Psoas muscle (tissue), 8 donors: ENCODE results near the gene CYP3A5. TPM values are rescaled to one million over a fixed set of nuclear protein-coding genes. Genes with fewer than 3 reads are reported as not detected.

ENCODE experiments used
- ATAC-seq, 4 donors: fragments of 200-7000 bp; cut with Tn5 transposase; one replicate each; pipeline ENCODE4 v1.9.1; 2020; ENCODE audit warnings: moderate library complexity in 3 of 4, mild to moderate bottlenecking in 2 of 4
- DNase-seq, 2 donors: peaks; one replicate each; pipeline ENCODE4 v3.0.0-alpha.2; 2020
- H3K27ac ChIP-seq: fragments of 200-600 bp; one replicate; pipeline ENCODE4 v1.8.0; 2022
- H3K27me3 ChIP-seq, 3 donors: fragments of 200-600 bp in 1 of 3; one replicate each; pipeline versions ENCODE4 v1.6.1 to v1.8.0; 2013 to 2022; ENCODE audit warnings: low read length in 2 of 3, mild to moderate bottlenecking in 2 of 3, moderate library complexity in 1 of 3; ENCODE audit not compliant: insufficient read depth in 3 of 3
- H3K36me3 ChIP-seq, 2 donors: fragments of 200-600 bp in 1 of 2; one replicate each; pipeline versions ENCODE4 v1.6.1 to v1.8.0; 2013 to 2022; ENCODE audit warnings: low read depth in 1 of 2, mild to moderate bottlenecking in 1 of 2, moderate library complexity in 1 of 2; ENCODE audit not compliant: insufficient read depth in 1 of 2
- H3K4me1 ChIP-seq: fragments of 200-600 bp; one replicate; pipeline ENCODE4 v1.8.0; 2022
- H3K4me3 ChIP-seq: fragments of 200-600 bp; one replicate; pipeline ENCODE4 v1.8.0; 2022; ENCODE audit warnings: mild to moderate bottlenecking
- H3K9me3 ChIP-seq: fragments of 200-600 bp; one replicate; pipeline ENCODE4 v1.8.0; 2022
- WGBS, 3 donors: extraction: QIAGEN DNeasy Blood & Tissue Kit; methylation state at CpG; one replicate each; pipeline versions ENCODE4 v1.1.6 to v1.1.7; 2013; 5-methylcytosine and 5-hydroxymethylcytosine counted together
- intact Hi-C, 2 donors: fragments of 100-400 bp; cut with DNase I; formaldehyde crosslinking; loops; one replicate each; pipeline versions ENCODE4 v1.11.0 to v1.14.2; 2022
- polyA plus RNA-seq, 3 donors: library from polyadenylated mRNA; stranded (reverse); fragments of 200-250 nt; gene quantifications; one replicate each; pipeline ENCODE4 v1.2.3, GENCODE V29; 2013
- total RNA-seq, 4 donors: library from RNA; stranded (reverse); fragmentation: NEBNext Ultra II Directional in 2 of 4; extraction: Animal tissue kit (Norgen Biotek cat#: 25700) in 2 of 4; gene quantifications; one replicate each; pipeline versions ENCODE4 v1.2.1 to v1.2.4, GENCODE V29; 2021 to 2023
- TF ChIP-seq, protein P1 (sequence below): fragments of 200-600 bp; IDR thresholded peaks from one replicate; pipeline ENCODE4 v1.8.0; 2022; ENCODE audit warnings: antibody characterized with exemption
- donor health status: healthy with polysubstance abuse.
- donor health status: DM: no; HTN: no; CAD: no; lungs with moderate emphysema.
- donor health status: Bipolar disorder and iron deficiency.
- donor health status: healthy.
- donor health status: DM: yes; HTN: yes; CAD: no.
- donor health status: DM: no; HTN: no; CAD: no.
- donor health status: DM: no; HTN: no; CAD: no.
- donor health status: DM: yes; HTN: yes; CAD: no.

CYP3A5 gene
- total and polyA plus RNA-seq, 7 donors = 0.12 to 2.4 (median 0.32) TPM

DNA sequence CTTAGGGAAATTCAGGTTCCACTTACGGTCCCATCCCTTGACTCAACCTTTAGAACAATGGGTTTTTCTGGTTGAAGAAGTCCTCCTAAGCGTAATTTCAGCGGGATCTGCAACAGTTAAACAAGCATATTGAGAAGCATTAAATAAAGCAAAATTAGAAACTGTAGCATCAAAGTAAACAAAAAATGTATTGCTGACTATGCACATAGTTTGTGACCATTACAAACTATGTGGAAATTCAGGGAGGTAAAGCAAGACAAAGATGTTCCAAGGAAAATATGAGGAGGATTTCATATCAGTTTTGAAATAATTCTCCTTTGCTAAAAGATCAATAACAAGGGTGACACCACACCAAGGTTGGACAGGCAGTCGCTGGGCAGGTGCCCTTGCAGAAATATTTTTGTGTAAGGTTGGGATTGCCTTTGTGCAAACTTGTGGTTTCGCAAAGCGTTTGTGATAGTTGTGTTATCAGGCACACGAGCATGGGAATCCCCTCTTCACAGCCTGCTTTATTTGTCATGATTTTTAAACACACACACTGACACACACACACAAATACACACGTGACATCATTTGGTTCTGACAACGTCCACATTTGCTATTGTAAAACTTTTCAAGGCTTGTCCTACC lies 5.4 kb upstream of the CYP3A5 start:
- Histone ChIP-seq H3K9me3 (no peaks in the 10 kb centered on the region), H3K27ac (no peak overlapping the region), H3K36me3 (no peaks in the 10 kb centered on the region), H3K27me3 (no peaks in the 10 kb centered on the region), H3K4me3 (no peak overlapping the region), H3K4me1 (no peaks in the 10 kb centered on the region)
- no peak for ATAC-seq
- TF ChIP-seq, protein P1, sequence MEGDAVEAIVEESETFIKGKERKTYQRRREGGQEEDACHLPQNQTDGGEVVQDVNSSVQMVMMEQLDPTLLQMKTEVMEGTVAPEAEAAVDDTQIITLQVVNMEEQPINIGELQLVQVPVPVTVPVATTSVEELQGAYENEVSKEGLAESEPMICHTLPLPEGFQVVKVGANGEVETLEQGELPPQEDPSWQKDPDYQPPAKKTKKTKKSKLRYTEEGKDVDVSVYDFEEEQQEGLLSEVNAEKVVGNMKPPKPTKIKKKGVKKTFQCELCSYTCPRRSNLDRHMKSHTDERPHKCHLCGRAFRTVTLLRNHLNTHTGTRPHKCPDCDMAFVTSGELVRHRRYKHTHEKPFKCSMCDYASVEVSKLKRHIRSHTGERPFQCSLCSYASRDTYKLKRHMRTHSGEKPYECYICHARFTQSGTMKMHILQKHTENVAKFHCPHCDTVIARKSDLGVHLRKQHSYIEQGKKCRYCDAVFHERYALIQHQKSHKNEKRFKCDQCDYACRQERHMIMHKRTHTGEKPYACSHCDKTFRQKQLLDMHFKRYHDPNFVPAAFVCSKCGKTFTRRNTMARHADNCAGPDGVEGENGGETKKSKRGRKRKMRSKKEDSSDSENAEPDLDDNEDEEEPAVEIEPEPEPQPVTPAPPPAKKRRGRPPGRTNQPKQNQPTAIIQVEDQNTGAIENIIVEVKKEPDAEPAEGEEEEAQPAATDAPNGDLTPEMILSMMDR = no peak
- no peak for DNase-seq
- intact Hi-C loops = no loop called here
- 92 to 94% (median 93%) methylated on average over 9 of the region's 9 CpGs for WGBS, 3 donors

DNA sequence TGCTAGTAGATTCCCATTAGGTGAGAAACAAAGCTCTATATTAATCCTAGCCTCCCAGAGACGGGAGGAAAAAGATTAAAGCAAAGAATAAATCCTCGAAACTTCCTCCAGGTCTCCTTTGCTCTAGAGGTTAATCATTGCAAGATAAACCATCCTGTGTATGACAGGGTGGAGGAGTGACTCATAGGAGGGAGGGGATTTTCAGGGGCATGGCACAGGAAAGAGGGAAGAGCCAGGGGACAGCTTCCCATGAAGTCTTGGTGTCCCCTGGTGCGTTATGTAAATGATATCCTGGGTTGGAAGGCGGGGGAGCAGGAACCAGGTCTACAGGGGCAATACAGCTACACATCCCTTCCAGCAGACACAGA lies 780 bp downstream of the CYP3A5 start:
- no peak overlapping the region for H3K27ac ChIP-seq
- intact Hi-C loops = no loop called here
- H3K36me3 ChIP-seq = no peaks in the 10 kb centered on the region
- H3K9me3 ChIP-seq = no peaks in the 10 kb centered on the region
- H3K27me3 ChIP-seq = no peaks in the 10 kb centered on the region
- WGBS, 3 donors = 51 to 63% (median 55%) methylated on average over 4 of the region's 4 CpGs
- TF ChIP-seq, protein P1 = no peak
- DNase-seq (no peak), ATAC-seq (peak; percentile 56 to 74 (median 64))
- H3K4me3 ChIP-seq = no peak overlapping the region
- peaks cover 13% of the 10 kb centered on the region for H3K4me1 ChIP-seq

DNA sequence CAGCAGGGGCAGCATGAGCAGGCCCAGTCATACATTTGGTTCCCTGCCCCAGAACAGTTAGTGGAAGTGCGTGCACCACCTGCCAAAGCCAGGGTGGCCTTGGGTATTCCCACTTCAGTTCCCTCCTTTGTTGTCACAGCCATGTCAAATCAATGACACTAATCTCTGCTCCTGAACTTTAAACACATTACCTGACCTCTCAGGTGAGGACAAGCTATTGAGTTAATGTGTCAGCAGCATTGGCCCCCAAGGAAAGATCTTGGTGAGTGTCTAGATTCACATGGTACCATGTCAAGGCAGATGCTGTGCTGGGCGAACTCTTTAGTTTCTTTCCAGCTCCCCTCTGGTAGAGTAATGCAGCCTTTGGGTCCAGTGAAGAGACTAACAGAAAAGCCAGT lies 2.1 kb downstream of the CYP3A5 start:
- Histone ChIP-seq H3K4me1 (peaks cover 13% of the 10 kb centered on the region), H3K36me3 (no peaks in the 10 kb centered on the region), H3K27ac (no peak overlapping the region), H3K27me3 (no peaks in the 10 kb centered on the region), H3K4me3 (no peak overlapping the region), H3K9me3 (no peaks in the 10 kb centered on the region)
- WGBS, 3 donors = 87 to 91% (median 87%) methylated on average over 2 of the region's 2 CpGs
- no peak for DNase-seq
- TF ChIP-seq, protein P1 = no peak
- intact Hi-C loops = no loop called here
- ATAC-seq = no peak

DNA sequence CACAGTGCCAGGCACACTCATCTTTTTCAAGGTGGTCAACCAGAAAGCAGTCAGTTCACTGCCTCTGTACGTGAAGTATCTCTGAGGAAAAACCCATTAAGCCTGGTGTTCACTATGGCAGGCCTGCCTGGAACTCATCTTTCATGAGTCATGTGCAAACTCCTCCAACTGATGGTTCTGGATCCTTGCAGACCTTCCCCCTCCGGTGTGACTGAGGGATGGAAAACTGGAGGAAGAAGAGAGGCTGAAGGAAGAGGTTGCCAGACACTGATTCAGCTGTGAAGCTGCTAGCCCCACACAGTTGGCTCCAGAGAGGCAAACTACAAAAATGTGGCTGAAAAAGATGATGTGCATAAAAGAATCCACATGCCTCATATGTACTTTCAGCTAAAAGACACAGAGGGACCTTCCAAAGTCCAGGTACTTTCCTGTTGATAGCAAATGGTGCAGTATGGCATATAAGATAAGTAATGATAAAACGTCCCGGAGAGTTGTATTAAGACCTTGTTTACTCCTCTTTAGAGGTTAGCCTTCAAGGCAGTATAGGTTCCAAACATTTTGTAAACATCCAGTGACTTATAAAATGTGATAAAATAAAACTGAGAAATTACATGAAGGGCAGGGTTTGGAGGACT lies 2.7 kb downstream of the CYP3A5 start:
- ATAC-seq (no peak), DNase-seq (no peak)
- Histone ChIP-seq H3K36me3 (no peaks in the 10 kb centered on the region), H3K27ac (no peak overlapping the region), H3K4me3 (no peak overlapping the region), H3K27me3 (no peaks in the 10 kb centered on the region), H3K4me1 (peaks cover 13% of the 10 kb centered on the region), H3K9me3 (no peaks in the 10 kb centered on the region)
- TF ChIP-seq, protein P1 = no peak
- WGBS, 3 donors = 85 to 89% (median 88%) methylated on average over 4 of the region's 4 CpGs
- intact Hi-C loops = no loop called here
